ENCODE data around the gene HAUS2.

GRCh38 chr15:42594095-42594494 is 45.5 kb downstream of the HAUS2 start:
- TF ChIP-seq CTCF (IDR thresholded peaks at IDR 0.05) (no peak), POLR2A (IDR thresholded peaks at IDR 0.05) (no peak)

Data from thyroid gland (tissue), 4 donors.